Measurements from ENCODE around the gene BCL2L14. TPM values are rescaled to one million over a fixed set of nuclear protein-coding genes. Genes with fewer than 3 reads are reported as not detected.

BCL2L14 gene
- total and polyA plus RNA-seq, 2 of the 13 experiments (the other 11 are each of a cell fraction or from before 2014, with no cell fraction given) = 0.11 TPM; not detected in 1

- BruUV-seq (replicated peaks) = no TSS peak
- intact Hi-C loops (cut with micrococcal nuclease; ENCODE audit: unreplicated experiment) (no loop called here), in situ Hi-C loops (cut with HindIII; ENCODE audit: extremely low pct_ligation_motif_present, low pct_unique_long_range_greater_than_20kb) (no loop called here)
- ATAC-seq = no peak
- no peak for DNase-seq (ENCODE audit: low spot score)
- Histone ChIP-seq H2AFZ (ENCODE audit: low read length) (no peak overlapping the region), H3K9ac (ENCODE audit: insufficient read depth, low read depth, low read length) (no peak overlapping the region), H3K27ac (ENCODE audit: extremely low read length, insufficient read depth, low read length) (no peak overlapping the region), H3K36me3 (replicated peaks in 1 of 2; ENCODE audit: control insufficient read depth in 1 of 2, insufficient read depth in 2 of 2, low read length in 2 of 2) (no peaks in the 10 kb centered on the region), H3K4me2 (ENCODE audit: low read depth, low read length) (no peak overlapping the region), H3K4me3 (replicated peaks in 1 of 3; ENCODE audit: insufficient read depth in 1 of 3, low read depth in 2 of 3, low read length in 3 of 3) (no peak overlapping the region), H3K27me3 (ENCODE audit: control insufficient read depth in 1 of 2, insufficient read depth in 2 of 2, low read length in 2 of 2) (0 out of 5 replicates have a peak, but pooled peaks cover 0 to 5% of the 10 kb centered on the region in 2 experiments), H4K20me1 (ENCODE audit: insufficient read depth, low read length) (no peaks in the 10 kb centered on the region), H3K9me3 (ENCODE audit: low read length) (peaks cover 5% of the 10 kb centered on the region; the same call in 1 of the 2 replicates), H3K4me1 (ENCODE audit: insufficient read depth, low read length) (peaks cover 16% of the 10 kb centered on the region), H3K79me2 (ENCODE audit: insufficient read depth, low read length) (no peaks in the 10 kb centered on the region)
- POLR2A ChIA-PET = no interaction called here
- CTCF ChIA-PET (ENCODE audit: low intra/inter-chr PET ratio, low total read pairs) = no interaction called here
- 69% methylated on average over 4 of the region's 4 CpGs for WGBS (ENCODE audit: low lambda C conversion rate)
- no peak for FAIRE-seq
- TF ChIP-seq MNT (IDR thresholded peaks at IDR 0.05) (no peak), ELK4 (CRISPR knock-in tag; IDR thresholded peaks at IDR 0.05; ENCODE audit: borderline replicate concordance) (no peak), NFYB (CRISPR knock-in tag; IDR thresholded peaks at IDR 0.05) (no peak)
Observed at GRCh38 chr12:12048266-12048665, 22.5 kb upstream of the BCL2L14 start.

- in situ Hi-C loops (cut with HindIII; ENCODE audit: extremely low pct_ligation_motif_present, low pct_unique_long_range_greater_than_20kb) = no loop called here
- H2AFZ ChIP-seq (ENCODE audit: low read length) = no peak overlapping the region
- FAIRE-seq (no peak), DNase-seq (ENCODE audit: low spot score) (no peak), ATAC-seq (no peak)
- H4K20me1 ChIP-seq (ENCODE audit: insufficient read depth, low read length) = no peaks in the 10 kb centered on the region
- POLR2A ChIA-PET = no interaction called here
- H3K4me1 ChIP-seq (ENCODE audit: insufficient read depth, low read length) = peaks cover 16% of the 10 kb centered on the region
- 66% methylated on average over 7 of the region's 7 CpGs for WGBS (ENCODE audit: low lambda C conversion rate)
- CTCF ChIA-PET (ENCODE audit: low intra/inter-chr PET ratio, low total read pairs) = no interaction called here
- H3K4me3 ChIP-seq (replicated peaks in 1 of 3; ENCODE audit: insufficient read depth in 1 of 3, low read depth in 2 of 3, low read length in 3 of 3) = no peak overlapping the region
- 0 out of 5 replicates have a peak, but pooled peaks cover 0 to 5% of the 10 kb centered on the region in 2 experiments for H3K27me3 ChIP-seq (ENCODE audit: control insufficient read depth in 1 of 2, insufficient read depth in 2 of 2, low read length in 2 of 2)
- peaks cover 5% of the 10 kb centered on the region; the same call in 1 of the 2 replicates for H3K9me3 ChIP-seq (ENCODE audit: low read length)
- H3K27ac ChIP-seq (ENCODE audit: extremely low read length, insufficient read depth, low read length) = no peak overlapping the region
- no peaks in the 10 kb centered on the region for H3K36me3 ChIP-seq (replicated peaks in 1 of 2; ENCODE audit: control insufficient read depth in 1 of 2, insufficient read depth in 2 of 2, low read length in 2 of 2)
- H3K79me2 ChIP-seq (ENCODE audit: insufficient read depth, low read length) = no peaks in the 10 kb centered on the region
- no TSS peak for BruUV-seq (replicated peaks)
- no peak overlapping the region for H3K9ac ChIP-seq (ENCODE audit: insufficient read depth, low read depth, low read length)
- intact Hi-C loops (cut with micrococcal nuclease; ENCODE audit: unreplicated experiment) = no loop called here
- no peak overlapping the region for H3K4me2 ChIP-seq (ENCODE audit: low read depth, low read length)
- TF ChIP-seq ERF (CRISPR knock-in tag; IDR thresholded peaks at IDR 0.05) = no peak
- no peak for TF ChIP-seq ZNF317 (CRISPR knock-in tag; IDR thresholded peaks at IDR 0.05)
- no peak for TF ChIP-seq ZMYM2 (CRISPR knock-in tag; IDR thresholded peaks at IDR 0.05)
- no peak for TF ChIP-seq ZNF530 (CRISPR knock-in tag; IDR thresholded peaks at IDR 0.05; ENCODE audit: low read depth)
- TF ChIP-seq ZNF234 (CRISPR knock-in tag; conservative IDR thresholded peaks at IDR 0.05) = no peak
- no peak for TF ChIP-seq GTF3A (CRISPR knock-in tag; conservative IDR thresholded peaks at IDR 0.05)
- TF ChIP-seq AKNA (CRISPR knock-in tag; IDR thresholded peaks at IDR 0.05; ENCODE audit: borderline replicate concordance) = no peak
- no peak for TF ChIP-seq ZBTB8A (CRISPR knock-in tag; IDR thresholded peaks at IDR 0.05; ENCODE audit: borderline replicate concordance, low read depth)
- TF ChIP-seq ZNF614 (CRISPR knock-in tag; IDR thresholded peaks at IDR 0.05; ENCODE audit: borderline replicate concordance) = no peak
Observed at GRCh38 chr12:12048714-12049113, 22.0 kb upstream of the BCL2L14 start.
